LHCN-M2 (cell line): ENCODE data around the gene KLK15. TPM values are rescaled to one million over a fixed set of nuclear protein-coding genes. Genes with fewer than 3 reads are reported as not detected.
"Not testable (repeated sequence)": the region's sequence is repeated elsewhere in the genome, so short reads cannot be mapped to it uniquely, and the experiment has no call there.

Experiments used
- DNase-seq: peaks from one replicate; pipeline ENCODE4 v3.0.0-alpha.2; 2012; ENCODE audit warnings: low read depth
- total RNA-seq: library from RNA; depleted of rRNA; stranded (reverse); fragments of >200 nt; gene quantifications from 2 replicates; pipeline ENCODE4 v1.2.3, GENCODE V29; 2014

KLK15 gene
- total RNA-seq, 1 experiment from 2014 or later, result not detected

GRCh38 chr19:50821248-50821612, 12.1 kb downstream of the KLK15 start:
- DNase-seq, result no peak

GRCh38 chr19:50820549-50821247, 12.7 kb downstream of the KLK15 start:
- no peak for DNase-seq

- DNase-seq, result no peak
These were observed 13.3 kb downstream of the KLK15 start for GRCh38 chr19:50820086-50820485.

- DNase-seq, result no peak
These were observed 13.7 kb downstream of the KLK15 start for GRCh38 chr19:50819636-50820035.

- DNase-seq, result no peak
These were observed 14.4 kb downstream of the KLK15 start for GRCh38 chr19:50818859-50819472.

- no peak for DNase-seq
These were observed 15.2 kb downstream of the KLK15 start for GRCh38 chr19:50817941-50818858.

- DNase-seq, result no peak
These were observed 17.9 kb downstream of the KLK15 start for GRCh38 chr19:50815439-50815838.

- DNase-seq, result no peak
These were observed 18.5 kb downstream of the KLK15 start for GRCh38 chr19:50814883-50815282.

- DNase-seq, result no peak
These were observed 20.9 kb downstream of the KLK15 start for GRCh38 chr19:50812474-50812873.

GRCh38 chr19:50811622-50812238, 21.6 kb downstream of the KLK15 start:
- not testable (repeated sequence) for DNase-seq

GRCh38 chr19:50808856-50809255, 24.5 kb downstream of the KLK15 start:
- no peak for DNase-seq

- DNase-seq, result peak; percentile 98
These were observed 28.7 kb downstream of the KLK15 start for GRCh38 chr19:50804420-50805272.

- no peak for DNase-seq
These were observed 29.5 kb downstream of the KLK15 start for GRCh38 chr19:50803633-50804419.

- no peak for DNase-seq
These were observed 32.3 kb downstream of the KLK15 start for GRCh38 chr19:50801107-50801506.

GRCh38 chr19:50799547-50799851, 33.9 kb downstream of the KLK15 start:
- DNase-seq, result no peak

GRCh38 chr19:50798659-50799546, 34.5 kb downstream of the KLK15 start:
- DNase-seq, result no peak

GRCh38 chr19:50797781-50798658, 35.4 kb downstream of the KLK15 start:
- no peak for DNase-seq

- no peak for DNase-seq
These were observed 36.0 kb downstream of the KLK15 start for GRCh38 chr19:50797429-50797780.
